Type B pancreatic cell (in vitro differentiated cells): ENCODE results near the gene GNA14. TPM values are rescaled to one million over a fixed set of nuclear protein-coding genes. Genes with fewer than 3 reads are reported as not detected.

Source experiments
- DNase-seq: peaks from one replicate; pipeline ENCODE4 v3.0.0; 2021; ENCODE audit warnings: mixed read lengths; ENCODE audit not compliant: unreplicated experiment; ENCODE audit errors: extremely low spot score
- H3K27ac Mint-ChIP-seq: 2 replicates; pipeline ENCODE4 v1.8.0; 2021; ENCODE audit warnings: mild to moderate bottlenecking, mixed read lengths
- H3K27me3 Mint-ChIP-seq: 2 replicates; pipeline ENCODE4 v1.8.0; 2021; ENCODE audit warnings: mixed read lengths
- H3K36me3 Mint-ChIP-seq: 2 replicates; pipeline ENCODE4 v1.8.0; 2021; ENCODE audit warnings: mixed read lengths
- H3K4me1 Mint-ChIP-seq: one replicate; pipeline ENCODE4 v1.8.0; 2021; ENCODE audit warnings: mixed read lengths; ENCODE audit not compliant: unreplicated experiment
- H3K4me3 Mint-ChIP-seq: 2 replicates; pipeline ENCODE4 v1.8.0; 2021; ENCODE audit warnings: mild to moderate bottlenecking, mixed read lengths
- H3K9me3 Mint-ChIP-seq: 2 replicates; pipeline ENCODE4 v1.8.0; 2021; ENCODE audit warnings: mixed read lengths
- total RNA-seq: library from RNA; stranded (reverse); gene quantifications from 2 replicates; pipeline ENCODE4 v1.2.1, GENCODE V29; 2021; ENCODE audit warnings: low replicate concordance
- TF ChIP-seq, protein P1 (sequence below): fragments of 200-600 bp; sonication (generic); conservative IDR thresholded peaks from 2 replicates; pipeline ENCODE4 v1.5.0; 2021; ENCODE audit warnings: antibody characterized with exemption, mild to moderate bottlenecking

The GNA14 gene
- total RNA-seq, 1 donor from 2014 or later = not detected

DNA sequence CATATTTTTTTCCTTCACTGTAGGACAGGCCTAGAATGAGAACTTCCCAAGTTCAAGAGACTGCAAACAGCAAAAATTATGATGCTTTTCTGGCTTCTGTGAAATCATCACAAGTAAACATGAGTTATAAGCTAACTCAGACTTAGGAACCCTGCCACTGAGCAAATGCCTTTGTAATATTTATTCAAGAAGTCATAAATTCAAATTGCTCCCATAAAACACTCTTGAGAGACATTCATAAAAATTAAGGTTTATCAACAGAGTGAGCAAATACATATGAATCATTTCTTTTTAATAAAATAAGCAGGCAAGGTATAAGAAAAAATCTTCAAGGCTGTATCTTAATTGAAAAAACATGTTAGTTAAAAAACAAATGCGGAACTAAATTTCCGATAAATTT, 124.2 kb downstream of the GNA14 start:
- TF ChIP-seq, protein P1, sequence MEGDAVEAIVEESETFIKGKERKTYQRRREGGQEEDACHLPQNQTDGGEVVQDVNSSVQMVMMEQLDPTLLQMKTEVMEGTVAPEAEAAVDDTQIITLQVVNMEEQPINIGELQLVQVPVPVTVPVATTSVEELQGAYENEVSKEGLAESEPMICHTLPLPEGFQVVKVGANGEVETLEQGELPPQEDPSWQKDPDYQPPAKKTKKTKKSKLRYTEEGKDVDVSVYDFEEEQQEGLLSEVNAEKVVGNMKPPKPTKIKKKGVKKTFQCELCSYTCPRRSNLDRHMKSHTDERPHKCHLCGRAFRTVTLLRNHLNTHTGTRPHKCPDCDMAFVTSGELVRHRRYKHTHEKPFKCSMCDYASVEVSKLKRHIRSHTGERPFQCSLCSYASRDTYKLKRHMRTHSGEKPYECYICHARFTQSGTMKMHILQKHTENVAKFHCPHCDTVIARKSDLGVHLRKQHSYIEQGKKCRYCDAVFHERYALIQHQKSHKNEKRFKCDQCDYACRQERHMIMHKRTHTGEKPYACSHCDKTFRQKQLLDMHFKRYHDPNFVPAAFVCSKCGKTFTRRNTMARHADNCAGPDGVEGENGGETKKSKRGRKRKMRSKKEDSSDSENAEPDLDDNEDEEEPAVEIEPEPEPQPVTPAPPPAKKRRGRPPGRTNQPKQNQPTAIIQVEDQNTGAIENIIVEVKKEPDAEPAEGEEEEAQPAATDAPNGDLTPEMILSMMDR = no peak
- Mint-ChIP-seq H3K27ac (no peak overlapping the region), H3K36me3 (no peaks in the 10 kb centered on the region), H3K4me3 (no peak overlapping the region), H3K4me1 (no peaks in the 10 kb centered on the region), H3K27me3 (no peaks in the 10 kb centered on the region), H3K9me3 (no peaks in the 10 kb centered on the region)
- DNase-seq = no peak

GRCh38 chr9:77521091-77521490, 127.0 kb downstream of the GNA14 start:
- H3K9me3 Mint-ChIP-seq = no peaks in the 10 kb centered on the region
- TF ChIP-seq, protein P1 = no peak
- H3K4me3 Mint-ChIP-seq = no peak overlapping the region
- DNase-seq = no peak
- no peaks in the 10 kb centered on the region for H3K4me1 Mint-ChIP-seq
- no peaks in the 10 kb centered on the region for H3K36me3 Mint-ChIP-seq
- no peak overlapping the region for H3K27ac Mint-ChIP-seq
- H3K27me3 Mint-ChIP-seq = no peaks in the 10 kb centered on the region

DNA sequence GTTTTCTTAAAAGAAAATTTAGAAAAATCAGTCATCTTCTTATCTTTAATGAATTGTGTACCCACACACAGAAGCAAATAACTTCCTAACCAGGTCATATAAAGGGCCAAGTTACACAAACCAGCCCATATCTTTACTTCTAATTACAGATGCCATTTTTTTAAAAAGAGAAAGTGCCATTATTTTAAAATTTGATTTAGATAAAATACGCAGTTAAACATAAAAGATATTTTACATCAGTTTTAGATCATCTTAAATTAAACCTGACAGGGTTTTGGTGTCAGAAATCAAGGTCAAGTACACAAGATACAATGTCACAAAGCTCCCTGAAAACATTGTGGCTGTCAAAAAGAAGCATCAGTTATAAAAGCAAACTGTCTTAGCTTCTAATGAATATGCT, 129.4 kb downstream of the GNA14 start:
- Mint-ChIP-seq H3K27ac (no peak overlapping the region), H3K9me3 (no peaks in the 10 kb centered on the region), H3K27me3 (no peaks in the 10 kb centered on the region), H3K4me1 (no peaks in the 10 kb centered on the region), H3K36me3 (no peaks in the 10 kb centered on the region), H3K4me3 (no peak overlapping the region)
- DNase-seq = no peak
- TF ChIP-seq, protein P1 = no peak

DNA sequence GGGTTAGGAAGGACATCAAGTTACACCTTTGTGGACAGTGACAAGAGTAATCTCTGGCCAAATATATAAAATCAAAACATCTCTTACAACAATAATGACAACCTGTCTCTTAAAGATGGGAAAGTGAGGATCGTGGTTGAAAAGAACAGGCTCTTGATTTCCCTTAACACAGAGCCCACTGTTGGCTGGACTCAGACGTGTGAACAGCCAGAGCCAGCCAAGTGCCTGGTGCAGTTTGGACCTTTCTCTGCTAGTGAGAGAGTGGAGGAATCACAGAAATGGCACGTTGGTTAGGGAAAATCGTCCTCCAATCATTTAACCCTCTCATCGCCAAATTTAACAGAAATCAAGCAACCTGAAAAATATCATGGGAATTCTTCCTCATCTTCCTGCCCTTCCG, 131.3 kb downstream of the GNA14 start:
- Mint-ChIP-seq H3K27ac (no peak overlapping the region), H3K4me3 (no peak overlapping the region), H3K4me1 (peaks cover 8% of the 10 kb centered on the region), H3K36me3 (no peaks in the 10 kb centered on the region), H3K27me3 (no peaks in the 10 kb centered on the region), H3K9me3 (no peaks in the 10 kb centered on the region)
- DNase-seq = no peak
- TF ChIP-seq, protein P1 = no peak

GRCh38 chr9:77514886-77515711, 133.0 kb downstream of the GNA14 start:
- H3K9me3 Mint-ChIP-seq = no peaks in the 10 kb centered on the region
- peaks cover 14% of the 10 kb centered on the region for H3K4me1 Mint-ChIP-seq
- no peak overlapping the region for H3K27ac Mint-ChIP-seq
- no peaks in the 10 kb centered on the region for H3K27me3 Mint-ChIP-seq
- H3K36me3 Mint-ChIP-seq = no peaks in the 10 kb centered on the region
- H3K4me3 Mint-ChIP-seq = no peak overlapping the region
- TF ChIP-seq, protein P1 = no peak
- no peak for DNase-seq
